ENCODE data around the gene ZNF485.

DNA sequence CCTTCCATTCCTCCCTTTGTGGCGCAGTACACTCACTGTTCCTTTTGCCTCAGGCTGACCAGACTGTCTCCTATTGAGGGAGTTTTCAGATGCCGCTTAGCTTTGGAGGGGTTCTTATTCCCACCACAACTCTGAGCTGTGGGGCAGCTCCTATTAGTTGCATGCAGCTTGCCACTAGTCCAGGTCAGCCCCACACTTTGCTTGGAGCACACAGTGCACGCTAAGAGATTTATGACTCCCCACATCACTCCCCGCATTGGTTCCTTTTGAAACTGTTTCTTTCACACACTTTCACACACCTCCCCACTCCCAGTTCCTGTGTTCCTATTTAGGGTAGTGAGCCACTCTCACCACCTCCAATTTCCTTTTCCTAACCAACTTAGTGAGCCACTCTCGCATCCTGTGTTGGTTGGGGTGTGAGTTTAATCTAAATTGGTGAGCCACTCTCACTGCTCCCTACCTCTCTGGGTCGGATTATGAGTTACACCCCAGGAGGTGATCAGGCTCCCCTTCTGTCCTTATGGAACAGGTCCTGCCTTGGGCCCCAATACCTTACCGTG is 10.4 kb upstream of the ZNF485 start:
- TF ChIP-seq, protein P1, sequence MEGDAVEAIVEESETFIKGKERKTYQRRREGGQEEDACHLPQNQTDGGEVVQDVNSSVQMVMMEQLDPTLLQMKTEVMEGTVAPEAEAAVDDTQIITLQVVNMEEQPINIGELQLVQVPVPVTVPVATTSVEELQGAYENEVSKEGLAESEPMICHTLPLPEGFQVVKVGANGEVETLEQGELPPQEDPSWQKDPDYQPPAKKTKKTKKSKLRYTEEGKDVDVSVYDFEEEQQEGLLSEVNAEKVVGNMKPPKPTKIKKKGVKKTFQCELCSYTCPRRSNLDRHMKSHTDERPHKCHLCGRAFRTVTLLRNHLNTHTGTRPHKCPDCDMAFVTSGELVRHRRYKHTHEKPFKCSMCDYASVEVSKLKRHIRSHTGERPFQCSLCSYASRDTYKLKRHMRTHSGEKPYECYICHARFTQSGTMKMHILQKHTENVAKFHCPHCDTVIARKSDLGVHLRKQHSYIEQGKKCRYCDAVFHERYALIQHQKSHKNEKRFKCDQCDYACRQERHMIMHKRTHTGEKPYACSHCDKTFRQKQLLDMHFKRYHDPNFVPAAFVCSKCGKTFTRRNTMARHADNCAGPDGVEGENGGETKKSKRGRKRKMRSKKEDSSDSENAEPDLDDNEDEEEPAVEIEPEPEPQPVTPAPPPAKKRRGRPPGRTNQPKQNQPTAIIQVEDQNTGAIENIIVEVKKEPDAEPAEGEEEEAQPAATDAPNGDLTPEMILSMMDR (IDR thresholded peaks at IDR 0.05; ENCODE audit: low read depth, low read length) = no peak
- TF ChIP-seq POLR2A (IDR thresholded peaks at IDR 0.05; ENCODE audit: extremely low read depth, insufficient read length) = no peak

Measured in NB4 (cell line).